Panc1 (cell line): Measurements from ENCODE around the gene CHRDL2. TPM values are rescaled to one million over a fixed set of nuclear protein-coding genes. Genes with fewer than 3 reads are reported as not detected.
"Not testable (repeated sequence)": the region's sequence is repeated elsewhere in the genome, so short reads cannot be mapped to it uniquely, and the experiment has no call there.

ENCODE experiments used
- ATAC-seq: fragments of 200-7000 bp; cut with Tn5 transposase; 2 replicates; pipeline ENCODE4 v1.9.1; 2020; ENCODE audit warnings: mild to moderate bottlenecking, moderate library complexity
- BruUV-seq: library from RNA; stranded (reverse); fragments of 400-500 nt; replicated peaks from 2 replicates; lab custom pipeline; 2021; lab: Mats Ljungman, UMichigan
- CTCF ChIA-PET: fragments of 300-600 bp; sonication (Branson Sonifier 250); formaldehyde crosslinking; loops from one replicate; lab custom pipeline; 2022; ENCODE audit warnings: antibody characterized with exemption; lab: Charles Lee
- POLR2A ChIA-PET: fragments of 300-600 bp; sonication (Branson Sonifier 250); formaldehyde crosslinking; loops from one replicate; lab custom pipeline; 2022; ENCODE audit warnings: antibody characterized with exemption; lab: Charles Lee
- DNase-seq: peaks from one replicate; pipeline ENCODE4 v3.0.0-alpha.2; 2010; ENCODE audit warnings: low read depth, low spot score
- H3K27ac ChIP-seq: 2 replicates; pipeline ENCODE4 v1.5.1; 2011; ENCODE audit warnings: mild to moderate bottlenecking, low read length, inconsistent platforms
- H3K27me3 ChIP-seq: fragments of 200-500 bp; sonication (Bioruptor generic); 2 replicates; pipeline ENCODE4 v1.6.0; 2014; ENCODE audit warnings: low read length, inconsistent platforms; ENCODE audit not compliant: control insufficient read depth, insufficient read depth
- H3K36me3 ChIP-seq: fragments of 200-500 bp; sonication (Bioruptor generic); 2 replicates; pipeline ENCODE4 v1.5.1; 2014; ENCODE audit warnings: inconsistent platforms, mild to moderate bottlenecking, low read length, moderate library complexity; ENCODE audit not compliant: control insufficient read depth, insufficient read depth
- H3K4me1 ChIP-seq: 2 replicates; pipeline ENCODE4 v1.5.1; 2011; ENCODE audit warnings: inconsistent platforms, mild to moderate bottlenecking, low read length, moderate library complexity; ENCODE audit not compliant: control insufficient read depth, insufficient read depth
- H3K4me3 ChIP-seq, 2 experiments: 2 replicates each; pipeline ENCODE4 v1.5.1; 2011 to 2012; ENCODE audit warnings: low read depth in 2 of 2, low read length in 2 of 2, mild to moderate bottlenecking in 2 of 2, inconsistent platforms in 1 of 2, moderate library complexity in 1 of 2
- H3K9me3 ChIP-seq: fragments of 200-500 bp; sonication (Bioruptor generic); 2 replicates; pipeline ENCODE4 v1.5.1; 2014; ENCODE audit warnings: low read depth, mild to moderate bottlenecking, inconsistent platforms, low read length, moderate library complexity; ENCODE audit not compliant: control insufficient read depth, insufficient read depth
- CTCF ChIP-seq: fragments of 450-650 bp; IDR thresholded peaks from 2 replicates; pipeline ENCODE4 v1.5.1; 2017; ENCODE audit warnings: mild to moderate bottlenecking
- POLR2AphosphoS5 ChIP-seq: IDR thresholded peaks from 2 replicates; pipeline ENCODE4 v1.6.1; 2012; ENCODE audit warnings: mild to moderate bottlenecking, low read depth, low read length, moderate library complexity
- REST ChIP-seq, 2 experiments: IDR thresholded peaks; 2 replicates each; pipeline ENCODE4 v1.6.1; 2011 to 2012; ENCODE audit warnings: low read depth in 2 of 2, control low read depth in 1 of 2, low read length in 1 of 2, mild to moderate bottlenecking in 1 of 2, moderate library complexity in 1 of 2; ENCODE audit not compliant: insufficient read depth in 1 of 2
- SIN3A ChIP-seq: IDR thresholded peaks from 2 replicates; pipeline ENCODE4 v1.6.1; 2012; ENCODE audit warnings: low read depth, mild to moderate bottlenecking, low read length, moderate library complexity, borderline replicate concordance; ENCODE audit not compliant: insufficient read depth
- TCF7L2 ChIP-seq: IDR thresholded peaks from 2 replicates; pipeline ENCODE4 v1.6.1; 2011; ENCODE audit warnings: mild to moderate bottlenecking, low read depth, low read length, inconsistent platforms
- in situ Hi-C: cut with HindIII; loops from 2 replicates; pipeline ENCODE4 v1.10.0; 2016; ENCODE audit warnings: low sequenced_read_pairs, low pct_unique_long_range_greater_than_20kb
- intact Hi-C: fragments of 100-400 bp; cut with micrococcal nuclease; formaldehyde crosslinking; loops from one replicate; pipeline ENCODE4 v1.10.0; 2022; ENCODE audit not compliant: unreplicated experiment
- total RNA-seq: library from RNA; stranded (reverse); gene quantifications from one replicate; pipeline ENCODE4 v1.2.1, GENCODE V29; 2021; ENCODE audit not compliant: unreplicated experiment

The CHRDL2 gene
- total RNA-seq, 1 experiment from 2014 or later = 0.15 TPM

- POLR2A ChIA-PET = no interaction called here
- Histone ChIP-seq H3K27ac (no peak overlapping the region), H3K4me3 (no peak overlapping the region), H3K4me1 (peaks cover 5% of the 10 kb centered on the region; the same call in 1 of the 2 replicates), H3K9me3 (no peaks in the 10 kb centered on the region), H3K27me3 (no peaks in the 10 kb centered on the region), H3K36me3 (no peaks in the 10 kb centered on the region)
- TF ChIP-seq SIN3A (no peak), CTCF (no peak), REST (IDR thresholded peaks at IDR 0.05; ENCODE audit: insufficient read depth in 1 of 2, low read depth in 2 of 2, low read length in 1 of 2) (no peak), POLR2AphosphoS5 (no peak), TCF7L2 (no peak)
- intact Hi-C loops (no loop called here), in situ Hi-C loops (no loop called here)
- ATAC-seq (no peak), DNase-seq (no peak)
- CTCF ChIA-PET = no interaction called here
- no TSS peak for BruUV-seq
Observed at GRCh38 chr11:74769055-74769707, 38.0 kb upstream of the CHRDL2 start.

GRCh38 chr11:74768172-74768651, 37.0 kb upstream of the CHRDL2 start:
- H3K9me3 ChIP-seq, CTCF ChIA-PET, in situ Hi-C loops, H3K4me3 ChIP-seq, BruUV-seq, H3K27ac ChIP-seq, ATAC-seq, DNase-seq, H3K36me3 ChIP-seq, H3K27me3 ChIP-seq, H3K4me1 ChIP-seq, intact Hi-C loops: not testable (repeated sequence)
- POLR2A ChIA-PET = interaction anchor here (0.7 kb wide), 1 partner anchor 21 kb away, joined by 8 read pairs; no protein-coding TSS in a partner anchor

- ATAC-seq (no peak), DNase-seq (no peak)
- Histone ChIP-seq H3K4me1 (no peaks in the 10 kb centered on the region), H3K36me3 (no peaks in the 10 kb centered on the region), H3K9me3 (no peaks in the 10 kb centered on the region; the same call in 1 of the 2 replicates), H3K27ac (no peak overlapping the region), H3K27me3 (no peaks in the 10 kb centered on the region), H3K4me3 (no peak overlapping the region)
- ChIA-PET CTCF (no interaction called here), POLR2A (no interaction called here)
- in situ Hi-C loops (no loop called here), intact Hi-C loops (no loop called here)
- TF ChIP-seq REST (IDR thresholded peaks at IDR 0.05; ENCODE audit: insufficient read depth in 1 of 2, low read depth in 2 of 2, low read length in 1 of 2) = no peak
- TF ChIP-seq TCF7L2 = no peak
- no TSS peak for BruUV-seq
Observed at GRCh38 chr11:74766905-74767304, 35.7 kb upstream of the CHRDL2 start.
